Measurements from ENCODE around the gene ARHGAP24.

DNA sequence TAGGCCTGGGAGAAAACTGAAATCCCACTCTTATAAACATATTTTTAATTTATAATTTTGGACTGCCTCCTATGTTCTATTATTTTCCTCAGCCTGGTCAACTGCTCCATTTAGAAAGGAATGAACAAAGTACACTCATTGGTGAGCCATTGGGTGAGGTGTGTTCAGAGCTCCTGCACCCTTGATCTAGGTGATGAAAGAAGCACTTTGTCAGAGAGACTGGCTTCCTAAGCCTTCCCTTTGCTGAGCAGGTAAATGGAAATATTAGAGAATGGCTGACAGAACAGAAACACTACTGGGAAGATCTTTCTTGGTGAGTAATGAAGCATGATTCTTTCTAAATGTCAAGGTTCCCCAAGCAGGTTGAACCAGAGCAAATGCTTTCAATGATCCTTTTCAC is 19.0 kb upstream of the ARHGAP24 start:
- TF ChIP-seq, protein P1, sequence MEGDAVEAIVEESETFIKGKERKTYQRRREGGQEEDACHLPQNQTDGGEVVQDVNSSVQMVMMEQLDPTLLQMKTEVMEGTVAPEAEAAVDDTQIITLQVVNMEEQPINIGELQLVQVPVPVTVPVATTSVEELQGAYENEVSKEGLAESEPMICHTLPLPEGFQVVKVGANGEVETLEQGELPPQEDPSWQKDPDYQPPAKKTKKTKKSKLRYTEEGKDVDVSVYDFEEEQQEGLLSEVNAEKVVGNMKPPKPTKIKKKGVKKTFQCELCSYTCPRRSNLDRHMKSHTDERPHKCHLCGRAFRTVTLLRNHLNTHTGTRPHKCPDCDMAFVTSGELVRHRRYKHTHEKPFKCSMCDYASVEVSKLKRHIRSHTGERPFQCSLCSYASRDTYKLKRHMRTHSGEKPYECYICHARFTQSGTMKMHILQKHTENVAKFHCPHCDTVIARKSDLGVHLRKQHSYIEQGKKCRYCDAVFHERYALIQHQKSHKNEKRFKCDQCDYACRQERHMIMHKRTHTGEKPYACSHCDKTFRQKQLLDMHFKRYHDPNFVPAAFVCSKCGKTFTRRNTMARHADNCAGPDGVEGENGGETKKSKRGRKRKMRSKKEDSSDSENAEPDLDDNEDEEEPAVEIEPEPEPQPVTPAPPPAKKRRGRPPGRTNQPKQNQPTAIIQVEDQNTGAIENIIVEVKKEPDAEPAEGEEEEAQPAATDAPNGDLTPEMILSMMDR (IDR thresholded peaks at IDR 0.05), result no peak
- TF ChIP-seq, protein P2, sequence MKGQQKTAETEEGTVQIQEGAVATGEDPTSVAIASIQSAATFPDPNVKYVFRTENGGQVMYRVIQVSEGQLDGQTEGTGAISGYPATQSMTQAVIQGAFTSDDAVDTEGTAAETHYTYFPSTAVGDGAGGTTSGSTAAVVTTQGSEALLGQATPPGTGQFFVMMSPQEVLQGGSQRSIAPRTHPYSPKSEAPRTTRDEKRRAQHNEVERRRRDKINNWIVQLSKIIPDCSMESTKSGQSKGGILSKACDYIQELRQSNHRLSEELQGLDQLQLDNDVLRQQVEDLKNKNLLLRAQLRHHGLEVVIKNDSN (IDR thresholded peaks at IDR 0.05; ENCODE audit: borderline replicate concordance, low read depth), result no peak
- TF ChIP-seq TAF1 (IDR thresholded peaks at IDR 0.05; ENCODE audit: borderline replicate concordance, low read depth, low read length), result no peak
- no peak for TF ChIP-seq NFIC (IDR thresholded peaks at IDR 0.05; ENCODE audit: borderline replicate concordance)
- no peak for TF ChIP-seq POLR2AphosphoS5 (IDR thresholded peaks at IDR 0.05; ENCODE audit: low read depth, low read length)
- TF ChIP-seq EP300 (IDR thresholded peaks at IDR 0.05; ENCODE audit: borderline replicate concordance in 1 of 2, low read depth in 1 of 2, low read length in 1 of 2), result no peak
- no peak for TF ChIP-seq RAD21 (IDR thresholded peaks at IDR 0.05; ENCODE audit: low read length)
- TF ChIP-seq MXI1 (IDR thresholded peaks at IDR 0.05; ENCODE audit: low read depth, low read length), result no peak
- no peak for TF ChIP-seq EZH2phosphoT487 (IDR thresholded peaks at IDR 0.05; ENCODE audit: borderline replicate concordance, low read depth)
- no peak for TF ChIP-seq SMC3 (IDR thresholded peaks at IDR 0.05; ENCODE audit: low read depth, low read length)
- no peak for TF ChIP-seq RFX5 (IDR thresholded peaks at IDR 0.05; ENCODE audit: low read length)

Measured in SK-N-SH (cell line).